Pulmonary artery endothelial cell (primary cell): ENCODE data around the gene PHF21B. TPM values are rescaled to one million over a fixed set of nuclear protein-coding genes. Genes with fewer than 3 reads are reported as not detected.
"Not testable (repeated sequence)": the region's sequence is repeated elsewhere in the genome, so short reads cannot be mapped to it uniquely, and the experiment has no call there.

Experiments used
- DNase-seq: peaks from one replicate; pipeline ENCODE4 v3.0.0-alpha.2; 2011; ENCODE audit warnings: low read depth, low spot score
- total RNA-seq: library from RNA; depleted of rRNA; stranded (reverse); fragments of >200 nt; gene quantifications from 2 replicates; pipeline ENCODE4 v1.2.3, GENCODE V29; 2014

Gene PHF21B
- total RNA-seq, 1 donor from 2014 or later: not detected

DNA sequence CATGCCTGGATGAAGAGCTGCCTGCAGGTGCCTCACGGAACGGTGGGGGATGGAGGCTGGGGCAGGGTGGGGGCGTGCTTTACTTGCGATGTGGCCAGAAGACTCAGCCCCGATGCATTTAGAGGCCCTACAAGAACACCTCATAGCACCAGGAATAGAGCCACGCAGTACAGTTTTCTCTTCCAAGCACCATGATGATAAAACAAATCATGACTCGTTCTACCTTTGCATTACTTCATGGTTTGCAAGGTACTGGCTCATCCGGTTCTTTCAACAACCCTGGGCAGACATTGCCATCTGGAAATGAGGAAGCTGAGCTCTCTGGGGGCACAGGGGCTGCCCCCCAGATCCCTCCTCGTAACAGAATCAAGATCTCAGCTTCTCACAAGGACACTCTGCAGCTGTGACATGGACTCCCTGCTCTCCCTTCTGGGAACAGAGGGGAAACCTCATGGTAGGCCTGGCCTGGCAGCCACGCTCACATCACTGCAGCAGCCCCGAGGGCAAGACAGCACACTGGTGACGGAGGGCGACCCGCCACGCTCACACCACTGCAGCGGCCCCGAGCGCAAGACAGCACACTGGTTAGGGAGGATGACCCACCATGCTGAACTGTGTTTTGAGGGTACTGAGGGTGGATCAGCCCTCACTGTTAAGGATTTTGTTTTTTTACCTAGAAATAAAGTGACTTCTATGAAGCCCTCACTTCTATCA lies 46.9 kb downstream of the PHF21B start:
- DNase-seq: no peak

GRCh38 chr22:44961682-44962081 lies 48.1 kb downstream of the PHF21B start:
- DNase-seq: not testable (repeated sequence)

GRCh38 chr22:44956840-44957767 lies 52.7 kb downstream of the PHF21B start:
- DNase-seq: no peak

GRCh38 chr22:44955102-44955501 lies 54.7 kb downstream of the PHF21B start:
- DNase-seq: no peak

- DNase-seq: no peak
Observed at GRCh38 chr22:44954149-44954548, 55.7 kb downstream of the PHF21B start.

DNA sequence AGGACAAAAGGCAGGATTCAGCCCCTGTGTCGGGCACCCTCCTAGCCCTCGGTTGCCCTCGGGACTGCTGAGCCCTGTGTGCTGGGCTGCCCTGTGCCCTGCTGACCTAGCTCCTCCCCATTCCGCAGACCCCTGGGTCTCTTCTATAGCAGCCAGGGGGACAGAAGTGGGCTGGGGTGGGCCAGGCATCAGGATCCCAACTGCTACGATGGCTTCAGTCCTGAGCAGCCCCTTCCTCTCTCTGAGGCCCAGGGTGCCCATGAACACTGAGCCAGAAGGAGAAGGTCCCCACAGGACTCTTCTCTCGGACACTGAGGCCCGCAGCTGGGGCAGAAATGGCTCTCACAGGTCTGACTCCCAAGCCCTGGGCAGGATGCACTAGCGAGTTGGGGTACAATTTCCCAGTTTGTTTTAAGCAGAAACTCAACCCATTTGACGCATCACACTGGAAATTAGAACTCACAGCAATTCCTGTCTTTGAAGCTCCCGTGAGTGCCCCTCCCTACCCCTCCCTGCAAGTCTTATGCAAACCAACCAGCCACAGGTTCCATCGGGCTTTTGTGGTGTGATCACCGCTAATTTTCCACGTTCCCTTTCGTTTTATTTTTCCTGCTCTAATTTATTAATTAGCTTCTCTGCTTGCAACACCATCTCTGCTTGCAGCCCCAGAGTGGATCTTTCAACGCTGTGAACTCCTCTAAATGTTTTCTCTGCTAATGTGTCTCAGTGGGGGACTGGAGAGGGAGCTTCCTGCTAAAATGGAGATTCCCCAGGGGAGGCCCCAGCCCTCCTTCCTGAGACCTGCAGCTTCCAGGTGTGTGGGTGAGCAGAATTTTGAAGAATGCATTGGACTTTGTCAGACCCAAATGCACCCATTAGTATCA lies 56.7 kb downstream of the PHF21B start:
- no peak for DNase-seq

GRCh38 chr22:44951510-44951816 lies 58.3 kb downstream of the PHF21B start:
- no peak for DNase-seq

- DNase-seq: no peak
Observed at GRCh38 chr22:44950806-44951509, 58.8 kb downstream of the PHF21B start.

DNA sequence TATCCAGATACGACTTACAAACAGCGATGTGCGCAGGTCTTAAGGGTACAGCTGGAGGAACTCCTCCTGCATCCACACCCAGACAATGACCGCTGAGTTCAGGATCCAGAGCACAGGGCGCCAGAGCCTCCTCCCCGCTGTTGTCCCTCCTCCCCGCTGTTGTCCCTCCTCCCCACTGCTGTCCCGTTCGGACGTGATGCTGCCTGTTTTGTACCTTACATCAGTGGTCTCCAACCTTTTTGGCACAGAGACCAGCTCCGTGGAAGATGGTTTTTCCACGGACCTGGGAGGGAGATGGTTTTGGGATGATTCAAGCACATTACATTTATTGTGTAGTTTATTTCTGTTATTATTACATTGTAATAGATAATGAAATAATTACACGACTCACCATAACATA lies 62.0 kb downstream of the PHF21B start:
- DNase-seq: no peak

- no peak for DNase-seq
Observed at GRCh38 chr22:44947049-44947448, 62.8 kb downstream of the PHF21B start.

- no peak for DNase-seq
Observed at GRCh38 chr22:44944883-44945601, 64.8 kb downstream of the PHF21B start.

DNA sequence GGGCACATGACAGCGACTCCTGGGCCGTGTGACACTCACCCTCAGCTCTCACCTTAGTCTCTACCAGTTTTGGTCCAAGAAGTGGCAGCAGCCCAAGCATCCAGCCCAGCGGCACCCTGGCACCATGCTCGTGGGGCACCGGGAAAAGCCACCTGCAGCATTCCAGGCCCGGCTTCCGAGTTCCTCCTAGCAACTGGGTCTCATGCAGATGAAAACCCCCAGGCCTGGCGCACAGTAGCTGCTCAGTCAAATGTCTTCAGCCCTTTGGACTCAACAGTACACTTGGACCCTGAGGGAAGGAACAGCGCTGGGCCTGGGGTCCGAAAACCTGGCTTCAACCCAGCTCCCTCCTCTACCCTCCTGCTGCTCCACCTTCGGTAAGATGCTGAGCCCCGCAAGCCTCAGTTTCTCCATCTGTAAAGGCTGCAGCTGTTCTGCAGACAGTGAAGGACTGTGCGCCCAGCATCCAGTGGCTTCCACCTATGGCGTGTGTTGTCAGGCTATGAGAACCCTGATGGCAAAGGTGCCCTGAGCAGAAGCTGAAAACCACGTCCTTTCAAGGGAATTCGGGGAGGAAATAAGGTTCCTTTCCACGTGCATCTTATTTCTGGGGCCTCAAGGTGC lies 66.0 kb downstream of the PHF21B start:
- DNase-seq: no peak

DNA sequence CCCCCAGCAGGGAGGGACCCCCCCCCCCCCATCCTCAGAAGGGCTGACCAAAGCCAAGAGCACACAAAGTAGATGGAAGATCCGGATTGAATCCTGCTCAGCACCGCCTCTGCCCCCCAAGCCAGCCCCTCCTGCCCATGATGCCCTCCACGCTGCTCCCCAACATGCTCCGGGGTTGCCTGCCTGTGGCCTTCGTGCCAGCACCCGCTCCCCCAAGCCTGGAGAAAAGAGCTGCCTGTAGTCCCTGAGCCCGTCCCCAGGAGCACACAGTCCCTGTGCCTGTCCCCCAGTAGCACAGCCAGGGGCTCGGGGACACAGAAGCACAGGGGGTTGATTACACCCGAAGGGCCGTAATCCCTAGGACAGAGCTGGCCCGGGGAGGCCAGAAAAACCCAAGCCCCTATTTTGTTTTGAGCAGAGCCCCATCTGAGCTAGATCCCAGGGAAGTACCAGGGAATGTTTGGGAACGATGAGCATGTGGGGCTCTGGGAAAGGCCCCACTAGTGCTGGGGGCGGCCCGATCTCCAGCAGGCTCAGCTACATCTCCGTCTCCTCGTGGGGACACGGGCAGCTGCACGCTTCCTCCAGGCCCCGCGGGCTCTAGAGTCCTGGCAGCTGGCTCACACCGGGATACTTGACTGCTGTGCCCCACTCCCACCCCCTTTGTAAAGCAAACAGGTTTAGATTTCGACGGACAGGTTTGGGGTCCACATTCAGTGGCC lies 66.7 kb downstream of the PHF21B start:
- DNase-seq: no peak

DNA sequence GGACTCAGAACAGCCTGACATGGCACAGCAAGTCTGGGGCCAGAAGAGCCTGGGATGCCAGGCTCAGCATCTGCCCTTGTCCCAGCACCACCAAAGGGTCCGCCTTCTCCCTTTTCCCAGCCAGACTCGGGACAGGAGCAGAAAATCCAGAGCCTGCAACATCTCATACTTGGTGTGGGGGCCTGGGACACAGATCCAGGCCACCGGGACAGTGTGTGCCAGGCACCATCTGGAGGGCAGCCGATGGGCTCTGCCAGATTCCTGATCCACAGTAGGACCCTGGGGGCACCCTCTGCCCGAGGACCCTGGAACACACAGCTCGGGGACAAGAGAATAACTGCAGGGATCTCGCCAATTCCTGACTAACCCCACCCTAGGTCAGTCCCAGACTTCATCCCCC lies 67.7 kb downstream of the PHF21B start:
- DNase-seq: no peak

DNA sequence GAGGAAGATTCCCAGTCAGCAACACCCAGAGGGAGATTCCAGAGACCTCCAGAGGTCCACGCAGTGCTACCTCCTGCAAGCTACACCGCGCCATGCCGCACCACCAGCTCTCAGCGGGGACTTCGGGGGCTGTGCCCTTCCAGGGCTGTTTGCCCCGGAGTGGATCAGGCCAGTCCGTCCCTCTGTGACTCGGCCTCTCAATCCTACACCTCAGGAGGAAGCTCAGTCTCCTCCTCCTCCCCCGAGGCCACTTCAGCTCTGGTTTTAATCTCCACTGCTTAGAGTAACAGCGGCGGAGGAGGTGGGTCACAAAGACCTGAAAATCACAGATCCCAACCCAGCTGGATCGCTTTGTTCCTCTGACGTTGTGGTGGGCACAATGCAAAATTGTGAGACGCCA lies 68.6 kb downstream of the PHF21B start:
- no peak for DNase-seq

- no peak for DNase-seq
Observed at GRCh38 chr22:44940130-44940529, 69.7 kb downstream of the PHF21B start.

DNA sequence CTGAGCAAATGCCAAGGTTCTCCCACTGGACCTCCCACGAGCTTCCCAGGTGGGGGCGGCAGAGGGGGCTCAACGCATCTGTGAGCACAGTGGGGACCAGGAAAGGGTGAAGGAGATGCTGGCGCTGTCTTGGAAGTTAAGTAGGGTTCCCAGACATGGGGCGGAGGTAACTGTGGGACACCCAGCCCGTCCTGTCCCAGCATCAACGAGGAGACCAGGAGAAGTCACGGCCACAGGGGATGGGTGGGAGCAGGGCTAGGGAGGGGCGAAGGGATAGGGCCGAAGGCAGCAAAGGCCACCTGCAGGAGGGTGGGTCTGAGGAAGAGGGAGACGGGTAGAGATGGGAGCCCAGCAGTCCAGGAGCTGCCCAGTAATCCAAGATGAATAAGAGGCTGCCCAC lies 70.4 kb downstream of the PHF21B start:
- DNase-seq: no peak

- DNase-seq: no peak
Observed at GRCh38 chr22:44938886-44939285, 70.9 kb downstream of the PHF21B start.

- DNase-seq: no peak
Observed at GRCh38 chr22:44937216-44937615, 72.6 kb downstream of the PHF21B start.
